HG03095 (cell line): ENCODE data around the gene FCGR1A.
"Not testable (repeated sequence)": the region's sequence is repeated elsewhere in the genome, so short reads cannot be mapped to it uniquely, and the experiment has no call there.

Experiments used
- ATAC-seq: cut with Tn5 transposase; IDR thresholded peaks from one replicate; pipeline ENCODE4 v1.9.1; 2021; ENCODE audit warnings: moderate library complexity; ENCODE audit not compliant: unreplicated experiment

FCGR1A gene

DNA sequence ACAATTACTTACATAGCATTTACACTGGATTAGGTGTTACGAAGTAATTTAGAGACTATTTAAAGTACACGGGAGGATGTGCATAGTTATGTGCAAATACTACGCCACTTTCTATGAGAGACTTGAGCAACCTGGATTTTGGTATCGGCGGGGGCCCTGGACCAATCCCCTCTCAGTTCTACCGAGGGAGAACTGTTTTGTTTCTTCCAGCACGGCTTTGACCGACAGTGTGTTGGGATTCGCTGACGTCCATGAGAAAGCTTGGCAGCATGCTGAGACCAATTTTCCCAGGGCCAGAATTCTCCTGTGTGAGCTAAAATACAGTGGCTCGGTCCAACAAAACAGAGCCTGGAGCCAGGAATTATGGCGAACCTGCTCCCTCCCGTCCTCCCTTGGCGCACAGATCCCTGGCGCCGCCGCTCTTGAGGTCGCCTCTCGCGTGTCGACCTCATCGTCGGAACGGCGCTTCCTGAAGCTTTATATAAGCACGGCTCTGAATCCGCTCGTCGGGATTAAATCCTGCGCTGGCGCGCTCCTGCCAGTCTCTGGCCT is 49.3 kb downstream of the FCGR1A start:
- peak; percentile 4 for ATAC-seq

DNA sequence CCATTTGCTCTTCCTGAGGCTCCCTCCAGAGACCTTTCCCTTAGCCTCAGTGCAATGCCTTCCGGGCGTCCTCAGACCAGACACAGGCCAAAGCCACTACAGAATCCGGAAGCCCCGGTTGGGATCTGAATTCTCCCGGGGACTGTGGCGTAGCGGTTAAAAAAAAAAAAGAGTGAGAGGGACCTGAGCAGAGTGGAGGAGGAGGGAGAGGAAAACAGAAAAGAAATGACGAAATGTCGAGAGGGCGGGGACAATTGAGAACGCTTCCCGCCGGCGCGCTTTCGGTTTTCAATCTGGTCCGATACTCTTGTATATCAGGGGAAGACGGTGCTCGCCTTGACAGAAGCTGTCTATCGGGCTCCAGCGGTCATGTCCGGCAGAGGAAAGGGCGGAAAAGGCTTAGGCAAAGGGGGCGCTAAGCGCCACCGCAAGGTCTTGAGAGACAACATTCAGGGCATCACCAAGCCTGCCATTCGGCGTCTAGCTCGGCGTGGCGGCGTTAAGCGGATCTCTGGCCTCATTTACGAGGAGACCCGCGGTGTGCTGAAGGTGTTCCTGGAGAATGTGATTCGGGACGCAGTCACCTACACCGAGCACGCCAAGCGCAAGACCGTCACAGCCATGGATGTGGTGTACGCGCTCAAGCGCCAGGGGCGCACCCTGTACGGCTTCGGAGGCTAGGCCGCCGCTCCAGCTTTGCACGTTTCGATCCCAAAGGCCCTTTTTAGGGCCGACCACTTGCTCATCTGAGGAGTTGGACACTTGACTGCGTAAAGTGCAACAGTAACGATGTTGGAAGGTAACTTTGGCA is 50.0 kb downstream of the FCGR1A start:
- ATAC-seq, result peak; percentile 56

DNA sequence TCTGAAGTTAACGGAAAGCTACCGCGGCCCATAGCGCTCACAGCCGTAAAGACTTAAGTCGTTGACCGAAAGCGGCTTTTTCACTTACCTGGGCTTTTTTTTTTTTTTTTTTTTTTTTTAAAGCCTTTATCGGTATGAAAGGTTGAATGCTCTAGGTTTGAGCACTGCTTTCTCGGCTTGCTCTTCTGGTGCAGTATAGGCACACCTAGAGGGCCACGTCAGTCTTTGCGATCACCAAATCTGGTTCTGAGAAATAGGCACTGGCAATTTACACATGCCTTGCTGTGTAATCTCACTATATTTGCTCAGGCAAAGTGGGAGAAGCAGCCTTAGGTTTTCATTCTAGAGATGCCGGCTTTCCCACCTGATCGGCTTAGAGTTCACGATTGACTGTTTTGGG is 50.6 kb downstream of the FCGR1A start:
- not testable (repeated sequence) for ATAC-seq

DNA sequence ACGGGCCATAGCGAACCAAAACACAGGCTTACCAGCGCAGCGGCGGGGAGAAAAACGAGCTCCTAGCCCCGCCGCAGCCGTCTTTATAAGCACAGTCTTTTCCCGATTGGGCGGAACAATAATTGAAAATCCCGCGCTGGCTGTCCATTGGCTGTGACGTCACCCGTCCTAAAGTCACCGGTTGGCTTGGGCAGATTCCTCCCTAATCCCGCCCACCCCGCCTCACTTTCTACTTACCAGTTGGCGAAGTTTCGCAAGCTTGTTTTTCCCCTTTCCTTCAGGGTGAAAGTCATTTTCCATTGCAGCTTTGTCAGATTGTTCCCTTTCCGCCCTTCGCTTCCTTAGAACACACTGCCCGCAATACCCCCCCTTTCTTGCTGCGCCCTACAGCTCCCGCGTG is 58.7 kb downstream of the FCGR1A start:
- ATAC-seq, result peak; percentile 23
